Stimulated activated CD4-positive, alpha-beta T cell treated with anti-CD3 and anti-CD28 coated beads, Interleukin-12 subunit alpha, Interleukin-12 subunit beta, amount 100 ng/mL, for 48 hours (primary cell): Measurements from ENCODE around the gene ZNF681.
"Not testable (repeated sequence)": the region's sequence is repeated elsewhere in the genome, so short reads cannot be mapped to it uniquely, and the experiment has no call there.

Experiments used
- DNase-seq, 3 donors: peaks; one replicate each; pipeline ENCODE4 v3.0.0-alpha.2; 2020; ENCODE audit warnings: low read depth in 2 of 3, low spot score in 1 of 3

The ZNF681 gene

DNA sequence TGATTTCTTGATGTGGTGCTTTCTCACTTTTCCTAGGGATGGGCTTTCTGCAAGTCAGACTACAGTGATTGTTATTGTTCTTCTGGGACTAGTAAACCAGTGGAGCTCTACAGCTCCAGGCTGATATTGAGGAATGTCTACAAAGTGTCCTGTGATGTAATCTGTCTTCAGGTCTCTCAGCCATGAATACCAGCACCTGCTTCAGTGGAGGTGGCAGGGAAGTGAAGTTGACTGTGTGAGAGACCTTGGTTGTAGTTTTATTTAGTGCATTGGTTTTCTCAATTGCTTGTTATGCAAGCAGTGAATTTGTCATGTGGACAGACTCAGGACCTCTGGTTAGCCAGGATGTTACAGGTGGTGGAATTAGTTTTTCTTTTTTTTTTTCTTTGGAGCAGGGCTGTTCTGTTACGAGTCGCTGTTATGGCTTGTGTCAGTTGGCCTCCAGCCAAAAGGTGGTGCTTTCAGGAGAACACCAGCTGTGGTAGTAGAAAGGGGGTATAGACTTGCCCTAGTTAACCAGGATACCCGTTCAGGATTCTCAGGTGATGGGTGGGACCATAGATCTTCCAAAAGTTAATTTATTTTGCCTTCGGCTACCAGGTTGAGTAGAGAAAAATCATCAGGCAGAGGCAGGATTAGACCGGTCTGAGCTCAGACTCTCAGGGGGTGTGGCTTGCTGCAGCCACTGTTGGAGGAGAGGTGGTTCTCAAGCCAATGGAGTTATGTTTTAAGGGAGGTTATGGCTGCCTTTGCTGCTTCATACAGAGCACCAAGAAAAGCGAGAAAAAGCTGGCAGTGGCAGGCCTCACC is 59.8 kb downstream of the ZNF681 start:
- DNase-seq: no peak

DNA sequence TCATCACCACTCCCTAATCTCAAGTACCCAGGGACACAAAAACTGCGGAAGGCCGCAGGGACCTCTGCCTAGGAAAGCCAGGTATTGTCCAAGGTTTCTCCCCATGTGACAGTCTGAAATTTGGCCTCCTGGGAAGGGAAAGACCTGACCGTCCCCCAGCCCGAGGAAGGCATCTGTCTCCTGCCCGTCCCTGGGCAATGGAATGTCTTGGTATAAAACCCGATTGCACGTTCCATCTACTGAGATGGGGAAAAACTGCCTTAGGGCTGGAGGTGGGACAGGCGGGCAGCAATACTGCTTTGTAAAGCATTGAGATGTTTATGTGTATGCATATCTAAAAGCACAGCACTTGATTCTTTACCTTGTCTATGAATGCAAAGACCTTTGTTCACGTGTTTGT is 65.8 kb downstream of the ZNF681 start:
- DNase-seq: not testable (repeated sequence)
